ENCODE measurements around the gene PPP4R1.

PPP4R1 gene

DNA sequence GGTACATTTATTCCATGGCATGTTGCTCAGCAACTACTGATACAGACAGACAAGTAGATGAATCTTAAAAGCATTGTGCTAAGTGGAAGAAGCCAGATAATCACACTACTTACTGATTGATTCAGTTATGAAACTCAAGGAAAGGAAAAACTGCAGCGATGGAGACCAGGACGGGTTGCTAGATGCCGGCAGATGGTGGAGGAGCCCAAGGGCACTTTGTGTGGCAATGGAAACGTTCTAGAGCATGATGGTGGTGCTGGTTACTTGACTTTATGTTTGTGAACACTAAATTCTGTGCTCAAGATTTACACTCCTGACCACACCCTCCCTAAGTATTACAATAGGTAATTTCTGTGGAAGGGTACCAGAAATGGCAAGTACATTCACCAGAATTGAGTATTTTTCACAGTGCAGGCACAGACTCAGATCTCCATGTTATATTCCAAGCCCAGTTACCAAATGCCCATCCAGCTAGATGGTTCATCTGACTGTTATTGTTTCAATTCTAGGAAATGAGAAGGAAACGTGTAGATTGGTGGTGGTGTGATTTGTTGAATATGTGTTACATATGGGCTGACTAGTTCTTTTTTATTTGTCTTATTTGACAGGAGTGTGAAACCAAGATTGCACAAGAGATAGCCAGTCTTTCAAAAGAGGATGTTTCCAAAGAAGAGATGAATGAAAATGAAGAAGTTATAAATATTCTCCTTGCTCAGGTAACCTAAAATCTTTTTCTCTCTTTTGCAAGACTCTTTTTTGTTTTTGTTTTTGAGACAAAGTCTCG is 83.9 kb downstream of the PPP4R1 start:
- Histone ChIP-seq H3K27me3 (ENCODE audit: control insufficient read depth, insufficient read depth, low read length) (no peaks in the 10 kb centered on the region), H3K4me2 (ENCODE audit: low read length) (no peak overlapping the region), H2AFZ (no peak overlapping the region), H3K36me3 (ENCODE audit: control insufficient read depth, insufficient read depth, low read length) (no peaks in the 10 kb centered on the region), H3K4me3 (ENCODE audit: low read depth, low read length) (no peak overlapping the region), H3K9me3 (ENCODE audit: control insufficient read depth, low read length) (no peaks in the 10 kb centered on the region), H3K79me2 (no peaks in the 10 kb centered on the region), H3K27ac (no peak overlapping the region), H3K9ac (no peak overlapping the region), H3K4me1 (no peaks in the 10 kb centered on the region)
- TF ChIP-seq, protein P1, sequence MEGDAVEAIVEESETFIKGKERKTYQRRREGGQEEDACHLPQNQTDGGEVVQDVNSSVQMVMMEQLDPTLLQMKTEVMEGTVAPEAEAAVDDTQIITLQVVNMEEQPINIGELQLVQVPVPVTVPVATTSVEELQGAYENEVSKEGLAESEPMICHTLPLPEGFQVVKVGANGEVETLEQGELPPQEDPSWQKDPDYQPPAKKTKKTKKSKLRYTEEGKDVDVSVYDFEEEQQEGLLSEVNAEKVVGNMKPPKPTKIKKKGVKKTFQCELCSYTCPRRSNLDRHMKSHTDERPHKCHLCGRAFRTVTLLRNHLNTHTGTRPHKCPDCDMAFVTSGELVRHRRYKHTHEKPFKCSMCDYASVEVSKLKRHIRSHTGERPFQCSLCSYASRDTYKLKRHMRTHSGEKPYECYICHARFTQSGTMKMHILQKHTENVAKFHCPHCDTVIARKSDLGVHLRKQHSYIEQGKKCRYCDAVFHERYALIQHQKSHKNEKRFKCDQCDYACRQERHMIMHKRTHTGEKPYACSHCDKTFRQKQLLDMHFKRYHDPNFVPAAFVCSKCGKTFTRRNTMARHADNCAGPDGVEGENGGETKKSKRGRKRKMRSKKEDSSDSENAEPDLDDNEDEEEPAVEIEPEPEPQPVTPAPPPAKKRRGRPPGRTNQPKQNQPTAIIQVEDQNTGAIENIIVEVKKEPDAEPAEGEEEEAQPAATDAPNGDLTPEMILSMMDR (IDR thresholded peaks at IDR 0.05): no peak

DNA sequence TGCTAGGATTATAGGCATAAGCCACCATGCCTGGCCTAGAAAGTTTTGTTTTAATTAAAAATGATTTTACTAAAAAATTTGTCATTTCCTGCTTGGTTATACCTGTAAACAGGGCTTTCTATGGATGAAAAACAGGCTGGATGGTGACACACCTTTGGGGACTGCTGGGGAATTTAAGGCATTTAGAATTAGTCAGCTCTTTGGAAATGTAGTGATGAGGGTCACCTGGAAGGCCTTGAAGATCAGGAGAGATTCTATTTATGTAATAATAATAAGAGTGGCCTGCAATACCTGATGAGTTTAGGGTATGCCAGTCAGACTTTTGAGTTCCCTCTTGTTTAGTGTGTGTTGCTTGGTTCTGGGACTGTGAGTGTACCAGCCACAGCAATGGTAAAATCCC is 87.9 kb downstream of the PPP4R1 start:
- no peak overlapping the region for H3K9ac ChIP-seq

DNA sequence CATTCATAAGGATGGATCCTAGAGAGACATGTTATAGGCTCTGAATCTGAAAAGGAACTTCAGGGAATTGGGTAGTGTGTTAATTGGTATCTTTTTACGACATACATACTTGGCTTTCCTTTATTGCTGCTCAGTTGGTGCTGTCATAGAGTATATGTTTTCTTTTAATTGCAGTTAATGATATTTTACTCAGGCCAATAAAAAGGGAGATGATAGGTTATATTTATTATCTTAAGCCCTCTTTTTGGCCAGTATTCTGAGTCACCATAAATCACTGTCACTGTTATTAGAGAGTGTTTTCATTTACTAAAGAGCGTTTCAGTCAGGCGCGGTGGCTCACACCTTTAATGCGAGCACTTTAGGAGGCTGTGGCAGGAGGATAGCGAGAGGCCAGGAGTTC is 91.4 kb downstream of the PPP4R1 start:
- Histone ChIP-seq H3K9me3 (ENCODE audit: control insufficient read depth, low read length) (no peaks in the 10 kb centered on the region), H2AFZ (no peak overlapping the region), H3K27ac (no peak overlapping the region), H3K9ac (no peak overlapping the region), H3K4me1 (no peaks in the 10 kb centered on the region), H3K79me2 (peaks cover 17% of the 10 kb centered on the region), H3K4me3 (ENCODE audit: low read depth, low read length) (no peak overlapping the region), H3K4me2 (ENCODE audit: low read length) (no peak overlapping the region), H3K27me3 (ENCODE audit: control insufficient read depth, insufficient read depth, low read length) (no peaks in the 10 kb centered on the region), H3K36me3 (ENCODE audit: control insufficient read depth, insufficient read depth, low read length) (no peaks in the 10 kb centered on the region)
- TF ChIP-seq, protein P1 (IDR thresholded peaks at IDR 0.05): no peak

More for the DNA sequence above, 87.9 kb downstream of the PPP4R1 start:
- Histone ChIP-seq H3K36me3 (ENCODE audit: control insufficient read depth, insufficient read depth, low read length) (no peaks in the 10 kb centered on the region), H3K4me3 (ENCODE audit: low read depth, low read length) (no peak overlapping the region), H3K27me3 (ENCODE audit: control insufficient read depth, insufficient read depth, low read length) (no peaks in the 10 kb centered on the region), H3K4me1 (no peaks in the 10 kb centered on the region), H3K9me3 (ENCODE audit: control insufficient read depth, low read length) (no peaks in the 10 kb centered on the region), H3K27ac (no peak overlapping the region), H2AFZ (no peak overlapping the region), H3K79me2 (peaks cover 14% of the 10 kb centered on the region), H3K4me2 (ENCODE audit: low read length) (no peak overlapping the region)
- TF ChIP-seq, protein P1 (IDR thresholded peaks at IDR 0.05): no peak

DNA sequence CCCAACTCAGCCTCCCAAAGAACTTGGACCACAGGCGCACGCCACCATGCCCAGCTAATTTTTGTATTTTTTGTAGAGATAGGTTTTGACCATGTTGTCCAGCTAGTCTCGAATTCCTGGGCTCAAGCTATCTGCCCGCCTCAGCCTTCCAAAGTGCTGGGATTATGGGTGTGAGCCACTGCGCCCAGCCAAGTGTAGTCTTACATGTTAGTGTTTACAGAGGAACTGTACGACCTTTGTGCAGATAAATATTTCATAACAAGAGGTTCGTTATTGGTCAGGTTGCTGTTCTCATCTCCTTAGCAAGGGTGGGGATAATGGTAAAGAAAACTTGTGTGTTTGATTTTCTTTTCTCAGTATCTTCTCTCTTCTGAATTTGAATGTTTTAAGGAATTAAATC is 92.6 kb downstream of the PPP4R1 start:
- peaks cover 17% of the 10 kb centered on the region for H3K79me2 ChIP-seq
- H3K9me3 ChIP-seq (ENCODE audit: control insufficient read depth, low read length): no peaks in the 10 kb centered on the region
- H2AFZ ChIP-seq: no peak overlapping the region
- TF ChIP-seq, protein P1 (IDR thresholded peaks at IDR 0.05): no peak
- H3K9ac ChIP-seq: no peak overlapping the region
- no peak overlapping the region for H3K4me2 ChIP-seq (ENCODE audit: low read length)
- H3K4me1 ChIP-seq: no peaks in the 10 kb centered on the region
- no peak overlapping the region for H3K4me3 ChIP-seq (ENCODE audit: low read depth, low read length)
- H3K27ac ChIP-seq: no peak overlapping the region
- H3K36me3 ChIP-seq (ENCODE audit: control insufficient read depth, insufficient read depth, low read length): no peaks in the 10 kb centered on the region
- no peaks in the 10 kb centered on the region for H3K27me3 ChIP-seq (ENCODE audit: control insufficient read depth, insufficient read depth, low read length)

DNA sequence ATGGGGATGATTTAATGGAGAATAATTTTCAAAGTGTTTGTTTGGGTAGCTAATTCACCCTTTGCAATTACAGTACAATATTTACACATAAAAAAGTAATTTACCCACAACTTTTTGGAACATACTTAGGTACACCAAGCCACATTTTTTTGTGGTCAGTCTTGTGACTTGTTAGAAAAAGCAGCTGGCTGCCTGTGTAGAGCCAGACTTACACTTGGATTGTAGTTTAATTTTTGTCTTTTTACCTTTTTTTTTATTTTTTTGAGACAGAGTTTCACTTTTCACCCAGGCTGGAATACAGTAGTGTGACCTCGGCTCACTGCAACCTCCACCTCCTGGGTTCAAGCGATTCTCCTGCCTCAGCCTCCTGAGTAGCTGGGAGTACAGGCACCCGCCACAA is 93.7 kb downstream of the PPP4R1 start:
- H2AFZ ChIP-seq: no peak overlapping the region

More for the DNA sequence above, 93.7 kb downstream of the PPP4R1 start:
- no peak overlapping the region for H3K4me2 ChIP-seq (ENCODE audit: low read length)
- H3K27me3 ChIP-seq (ENCODE audit: control insufficient read depth, insufficient read depth, low read length): no peaks in the 10 kb centered on the region
- H3K4me3 ChIP-seq (ENCODE audit: low read depth, low read length): no peak overlapping the region
- H3K79me2 ChIP-seq: peaks cover 17% of the 10 kb centered on the region
- no peaks in the 10 kb centered on the region for H3K9me3 ChIP-seq (ENCODE audit: control insufficient read depth, low read length)
- H3K27ac ChIP-seq: no peak overlapping the region
- peaks cover 5% of the 10 kb centered on the region for H3K36me3 ChIP-seq (ENCODE audit: control insufficient read depth, insufficient read depth, low read length)
- no peaks in the 10 kb centered on the region for H3K4me1 ChIP-seq
- TF ChIP-seq, protein P1 (IDR thresholded peaks at IDR 0.05): no peak
- no peak overlapping the region for H3K9ac ChIP-seq
